GM18519 (cell line): Measurements from ENCODE around the gene SCAP.
A peak's percentile ranks its signal among the peaks of the same experiment; 100 is the strongest.

ENCODE experiments used
- ATAC-seq: cut with Tn5 transposase; IDR thresholded peaks from one replicate; pipeline ENCODE4 v1.9.1; 2021; ENCODE audit warnings: mild to moderate bottlenecking, moderate library complexity; ENCODE audit not compliant: unreplicated experiment, low FRiP score

Gene SCAP

GRCh38 chr3:47404955-47405790, 70.6 kb downstream of the SCAP start:
- no peak for ATAC-seq

GRCh38 chr3:47404431-47404876, 71.3 kb downstream of the SCAP start:
- ATAC-seq = no peak

GRCh38 chr3:47399531-47400270, 76.0 kb downstream of the SCAP start:
- no peak for ATAC-seq

GRCh38 chr3:47399016-47399415, 76.7 kb downstream of the SCAP start:
- no peak for ATAC-seq

GRCh38 chr3:47398228-47398627, 77.5 kb downstream of the SCAP start:
- no peak for ATAC-seq

GRCh38 chr3:47394881-47395280, 80.9 kb downstream of the SCAP start:
- no peak for ATAC-seq

GRCh38 chr3:47394140-47394870, 81.4 kb downstream of the SCAP start:
- ATAC-seq = no peak

GRCh38 chr3:47392933-47393332, 82.8 kb downstream of the SCAP start:
- no peak for ATAC-seq

- no peak for ATAC-seq
These were observed 89.9 kb downstream of the SCAP start for GRCh38 chr3:47385796-47386195.

GRCh38 chr3:47385007-47385406, 90.7 kb downstream of the SCAP start:
- ATAC-seq = no peak

GRCh38 chr3:47384425-47384824, 91.3 kb downstream of the SCAP start:
- no peak for ATAC-seq

- peak; percentile 38 for ATAC-seq
These were observed 94.2 kb downstream of the SCAP start for GRCh38 chr3:47381317-47382157.

GRCh38 chr3:47380601-47381316, 95.0 kb downstream of the SCAP start, which contains the start of gene PTPN23:
PTPN23 (plus strand) TSS chr3:47381021; CDS start chr3:47381097, 76 bp downstream.
- ATAC-seq = peak; percentile 47

- ATAC-seq = no peak
These were observed 95.6 kb downstream of the SCAP start for GRCh38 chr3:47380026-47380600.

GRCh38 chr3:47379411-47379899, 96.3 kb downstream of the SCAP start:
- no peak for ATAC-seq

GRCh38 chr3:47378869-47379268, 96.9 kb downstream of the SCAP start:
- ATAC-seq = no peak

- no peak for ATAC-seq
These were observed 98.6 kb downstream of the SCAP start for GRCh38 chr3:47377186-47377585.

- no peak for ATAC-seq
These were observed 99.3 kb downstream of the SCAP start for GRCh38 chr3:47376393-47376792.

- no peak for ATAC-seq
These were observed 101.2 kb downstream of the SCAP start for GRCh38 chr3:47374587-47374986.
